H7 (cell line): ENCODE data around the gene DMD. TPM values are rescaled to one million over a fixed set of nuclear protein-coding genes. Genes with fewer than 3 reads are reported as not detected.

Experiments used
- DNase-seq: peaks from one replicate; pipeline ENCODE4 v3.0.0; 2012
- H3K27me3 ChIP-seq: 2 replicates; pipeline ENCODE4 v1.6.0; 2011; ENCODE audit warnings: mild to moderate bottlenecking, low read length; ENCODE audit not compliant: control insufficient read depth, insufficient read depth
- H3K36me3 ChIP-seq: replicated peaks from 2 replicates; pipeline ENCODE4 v1.5.1; 2011; ENCODE audit warnings: low read length; ENCODE audit not compliant: control insufficient read depth, insufficient read depth
- H3K4me3 ChIP-seq: 2 replicates; pipeline ENCODE4 v1.5.1; 2011; ENCODE audit warnings: low read depth, mild to moderate bottlenecking, control low read depth, low read length, moderate library complexity; ENCODE audit not compliant: insufficient read depth
- total RNA-seq: library from RNA; depleted of rRNA; stranded (reverse); fragments of >200 nt; shearing (Covaris generic); gene quantifications from 2 replicates; pipeline ENCODE4 v1.2.3, GENCODE V29; 2014

The DMD gene
- total RNA-seq, 1 experiment from 2014 or later, result 17.1 TPM

DNA sequence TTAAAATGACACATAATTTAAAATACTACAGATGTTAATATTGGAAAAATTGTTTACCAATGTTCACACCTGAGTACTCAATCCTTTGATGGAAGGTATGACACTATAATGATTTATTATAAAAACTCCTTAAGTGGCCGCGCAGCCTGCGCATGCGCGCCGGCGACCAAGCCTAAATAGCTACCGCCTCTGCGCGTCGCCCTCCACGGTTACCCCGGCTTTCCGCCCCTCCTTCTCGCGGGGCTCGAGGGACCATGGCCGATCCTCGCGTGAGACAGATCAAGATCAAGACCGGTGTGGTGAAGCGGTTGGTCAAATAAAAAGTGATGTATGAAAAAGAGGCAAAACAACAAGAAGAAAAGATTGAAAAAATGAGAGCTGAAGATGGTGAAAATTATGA is 170.2 kb downstream of the DMD start:
- no peaks in the 10 kb centered on the region for H3K27me3 ChIP-seq
- no peaks in the 10 kb centered on the region for H3K36me3 ChIP-seq
- no peak overlapping the region for H3K4me3 ChIP-seq
- no peak for DNase-seq

GRCh38 chrX:33032700-33033099 is 178.6 kb downstream of the DMD start:
- Histone ChIP-seq H3K4me3 (no peak overlapping the region), H3K36me3 (no peaks in the 10 kb centered on the region)

GRCh38 chrX:33014949-33015348 is 196.4 kb downstream of the DMD start:
- Histone ChIP-seq H3K36me3 (no peaks in the 10 kb centered on the region), H3K4me3 (no peak overlapping the region), H3K27me3 (no peaks in the 10 kb centered on the region)
- DNase-seq, result no peak

More at GRCh38 chrX:33032700-33033099, 178.6 kb downstream of the DMD start:
- DNase-seq, result no peak
- no peaks in the 10 kb centered on the region for H3K27me3 ChIP-seq

GRCh38 chrX:33014086-33014485 is 197.3 kb downstream of the DMD start:
- Histone ChIP-seq H3K4me3 (no peak overlapping the region), H3K27me3 (no peaks in the 10 kb centered on the region), H3K36me3 (no peaks in the 10 kb centered on the region)
- no peak for DNase-seq

DNA sequence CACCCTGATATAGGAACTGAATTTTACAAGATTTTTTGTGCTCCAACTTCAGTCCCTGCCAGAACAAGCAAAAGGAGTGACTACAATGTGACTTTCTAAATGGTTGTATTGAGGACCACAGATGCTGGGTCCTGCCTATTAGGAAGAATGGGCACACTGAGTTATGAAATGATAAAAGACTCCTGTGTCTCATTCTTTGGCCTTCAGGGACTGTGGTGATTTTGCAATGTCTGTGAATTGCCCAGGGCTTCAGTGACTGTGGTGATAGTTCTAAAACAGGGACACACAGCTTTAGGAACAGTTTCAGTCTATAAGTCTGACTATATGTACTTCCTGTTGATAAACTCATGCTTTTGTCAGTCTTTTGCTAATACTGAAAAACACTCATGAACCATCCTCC is 210.2 kb downstream of the DMD start:
- H3K36me3 ChIP-seq, result no peaks in the 10 kb centered on the region
- H3K4me3 ChIP-seq, result no peak overlapping the region
- no peak for DNase-seq
- no peaks in the 10 kb centered on the region for H3K27me3 ChIP-seq

DNA sequence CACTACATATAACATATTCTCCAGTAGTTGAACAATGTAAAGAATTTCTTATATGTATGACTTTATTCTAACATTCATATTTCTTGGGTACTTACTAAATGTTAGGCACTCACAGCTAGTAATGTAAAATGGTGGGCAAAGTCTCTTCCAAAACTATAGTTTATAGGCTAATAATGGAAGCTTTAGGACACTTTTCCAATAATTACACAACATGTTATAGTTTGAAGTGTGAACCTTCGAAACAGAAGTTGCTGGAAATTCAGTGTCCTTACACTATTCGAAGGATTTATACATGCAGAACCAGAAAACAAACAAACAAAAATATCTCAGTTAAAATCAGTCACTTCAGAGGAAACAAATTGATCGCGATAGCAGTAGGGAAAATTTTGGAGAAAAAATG is 212.6 kb downstream of the DMD start:
- H3K27me3 ChIP-seq, result no peaks in the 10 kb centered on the region
- no peak overlapping the region for H3K4me3 ChIP-seq
- H3K36me3 ChIP-seq, result no peaks in the 10 kb centered on the region
- DNase-seq, result no peak

DNA sequence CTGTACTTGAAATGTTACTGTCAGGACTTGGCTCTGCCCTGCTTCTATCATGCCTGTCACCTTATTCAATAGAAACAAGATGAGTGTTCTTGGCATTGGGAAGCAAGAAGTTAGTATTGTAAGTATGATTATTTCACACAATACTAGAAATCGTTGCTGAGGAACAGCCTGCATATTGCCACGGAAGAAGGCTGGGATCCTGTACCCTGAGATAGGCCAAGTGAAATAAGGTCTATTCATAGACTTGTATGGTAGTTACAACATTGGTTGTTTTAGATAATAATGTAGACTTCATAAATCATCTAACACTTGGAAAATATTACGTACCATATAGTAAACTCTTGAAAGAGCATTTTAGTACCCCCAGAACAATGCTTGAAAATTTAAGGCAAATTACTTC is 215.9 kb downstream of the DMD start:
- no peaks in the 10 kb centered on the region for H3K36me3 ChIP-seq
- no peaks in the 10 kb centered on the region for H3K27me3 ChIP-seq
- no peak for DNase-seq
- H3K4me3 ChIP-seq, result no peak overlapping the region

GRCh38 chrX:32987142-32987541 is 224.2 kb downstream of the DMD start:
- Histone ChIP-seq H3K36me3 (no peaks in the 10 kb centered on the region), H3K27me3 (no peaks in the 10 kb centered on the region), H3K4me3 (no peak overlapping the region)
- peak; percentile 15 for DNase-seq

GRCh38 chrX:32985544-32985943 is 225.8 kb downstream of the DMD start:
- no peak overlapping the region for H3K4me3 ChIP-seq
- no peaks in the 10 kb centered on the region for H3K27me3 ChIP-seq
- H3K36me3 ChIP-seq, result no peaks in the 10 kb centered on the region
- DNase-seq, result no peak

DNA sequence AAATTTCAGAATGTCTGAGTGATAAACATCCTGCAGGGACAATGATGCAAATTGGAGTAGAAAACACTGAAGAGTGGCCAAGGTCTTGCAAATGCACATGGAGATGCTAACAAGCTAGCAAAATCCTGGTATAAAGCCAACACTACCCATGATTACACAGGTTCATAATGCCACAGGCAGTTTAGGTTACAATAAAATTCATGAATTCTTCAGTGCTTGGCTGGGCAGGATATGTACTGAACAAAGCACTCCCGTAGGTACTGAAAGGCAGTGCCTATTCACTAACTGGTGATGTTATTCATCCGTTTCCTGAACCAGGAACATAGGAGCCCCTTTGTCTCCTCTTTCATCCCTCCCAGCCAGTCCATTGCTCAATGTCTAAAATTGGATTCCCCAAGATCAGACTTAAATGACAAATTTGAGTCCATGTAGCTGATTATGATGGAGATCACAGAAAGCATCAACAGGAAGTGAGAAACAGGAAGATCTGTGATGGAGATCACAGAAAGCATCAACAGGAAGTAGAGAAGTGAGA is 244.5 kb downstream of the DMD start:
- DNase-seq, result no peak
- Histone ChIP-seq H3K36me3 (no peaks in the 10 kb centered on the region), H3K4me3 (no peak overlapping the region), H3K27me3 (no peaks in the 10 kb centered on the region)

DNA sequence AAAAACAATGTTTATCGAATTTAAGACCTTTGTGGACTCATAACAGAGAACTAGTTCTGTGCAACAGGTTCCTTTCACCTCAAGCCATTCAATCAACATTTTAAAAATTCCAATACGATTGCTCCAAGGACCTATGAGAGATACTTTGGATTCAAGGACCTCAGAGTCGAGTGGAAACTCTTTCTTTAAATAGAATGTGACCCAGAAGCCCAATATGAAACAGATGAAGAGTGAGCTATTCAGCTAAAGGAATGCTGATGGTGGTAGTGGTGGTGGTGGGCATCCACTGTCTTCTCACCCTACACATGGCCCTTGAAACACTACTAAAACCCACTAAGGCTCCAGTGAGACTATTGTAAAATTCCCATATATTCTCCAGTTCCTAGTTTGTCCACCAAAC is 257.2 kb downstream of the DMD start:
- no peak overlapping the region for H3K4me3 ChIP-seq
- H3K36me3 ChIP-seq, result no peaks in the 10 kb centered on the region
- H3K27me3 ChIP-seq, result no peaks in the 10 kb centered on the region

DNA sequence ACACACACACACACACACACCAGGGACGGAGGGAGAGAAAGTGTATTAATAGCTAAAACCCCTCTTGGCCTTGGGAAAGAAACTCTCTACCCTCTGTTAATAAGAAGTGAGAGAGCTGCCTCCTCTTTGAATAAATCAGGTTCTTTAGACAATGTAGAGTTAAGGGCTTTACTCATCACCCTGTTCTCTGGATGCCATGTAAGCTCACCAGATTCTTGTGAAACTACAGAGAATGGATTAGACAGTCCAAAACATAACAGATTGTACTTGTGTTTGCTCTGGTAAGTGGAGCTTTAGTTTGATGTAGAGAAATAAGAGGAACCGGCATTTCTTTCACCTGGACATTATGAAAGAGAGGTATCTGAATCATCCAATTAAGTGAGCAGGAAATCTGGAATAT is 263.2 kb downstream of the DMD start:
- Histone ChIP-seq H3K36me3 (no peaks in the 10 kb centered on the region), H3K4me3 (no peak overlapping the region), H3K27me3 (no peaks in the 10 kb centered on the region)
- no peak for DNase-seq

More for the DNA sequence above, 257.2 kb downstream of the DMD start:
- no peak for DNase-seq

DNA sequence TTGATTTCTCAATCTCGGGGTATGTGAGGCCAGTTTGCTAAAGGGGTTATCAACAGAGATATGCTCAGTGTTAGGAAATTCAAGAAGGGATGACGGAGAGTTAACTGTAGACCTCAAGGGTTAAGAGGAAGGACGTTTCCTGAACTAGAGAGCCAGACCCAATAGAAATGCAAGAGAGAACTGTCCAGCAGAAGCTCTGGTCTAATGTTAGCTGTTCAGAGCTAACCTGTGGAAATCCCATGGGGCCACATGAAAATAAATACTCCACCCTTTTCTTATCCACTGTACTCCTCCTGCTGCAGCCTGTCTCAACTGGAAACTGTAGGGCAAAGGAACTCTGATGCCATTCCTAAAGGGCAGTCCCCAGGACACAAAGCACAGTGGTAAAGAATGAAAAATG is 274.3 kb downstream of the DMD start:
- Histone ChIP-seq H3K4me3 (no peak overlapping the region), H3K27me3 (no peaks in the 10 kb centered on the region), H3K36me3 (no peaks in the 10 kb centered on the region)
- no peak for DNase-seq

GRCh38 chrX:32933548-32933947 is 277.8 kb downstream of the DMD start:
- Histone ChIP-seq H3K27me3 (no peaks in the 10 kb centered on the region), H3K4me3 (no peak overlapping the region), H3K36me3 (no peaks in the 10 kb centered on the region)
- DNase-seq, result no peak

GRCh38 chrX:32929040-32929439 is 282.3 kb downstream of the DMD start:
- Histone ChIP-seq H3K36me3 (no peaks in the 10 kb centered on the region), H3K4me3 (no peak overlapping the region), H3K27me3 (no peaks in the 10 kb centered on the region)
- no peak for DNase-seq

GRCh38 chrX:32896088-32896487 is 315.3 kb downstream of the DMD start:
- Histone ChIP-seq H3K27me3 (no peaks in the 10 kb centered on the region), H3K4me3 (no peak overlapping the region), H3K36me3 (no peaks in the 10 kb centered on the region)
- no peak for DNase-seq
